Aorta (tissue), 5 donors: ENCODE data around the gene NUTM1. TPM values are rescaled to one million over a fixed set of nuclear protein-coding genes. Genes with fewer than 3 reads are reported as not detected.

ENCODE experiments used
- ATAC-seq: fragments of 200-7000 bp; cut with Tn5 transposase; one replicate; pipeline ENCODE4 v1.9.1; 2022; ENCODE audit warnings: moderate library complexity; ENCODE audit not compliant: low FRiP score
- DNase-seq, 2 donors: peaks; one replicate each; pipeline ENCODE4 v3.0.0-alpha.2; 2020
- H3K27ac ChIP-seq, 2 donors: one replicate each; pipeline ENCODE4 v1.5.1; 2013; ENCODE audit warnings: low read length in 2 of 2, mild to moderate bottlenecking in 2 of 2, moderate library complexity in 2 of 2, control low read depth in 1 of 2, inconsistent platforms in 1 of 2, low read depth in 1 of 2
- H3K27me3 ChIP-seq, 2 donors: one replicate each; pipeline ENCODE4 v1.6.1; 2013; ENCODE audit warnings: control low read depth in 1 of 2, low read length in 1 of 2, mild to moderate bottlenecking in 1 of 2, moderate library complexity in 1 of 2; ENCODE audit not compliant: insufficient read depth in 2 of 2, control insufficient read depth in 1 of 2
- H3K36me3 ChIP-seq, 2 donors: one replicate each; pipeline ENCODE4 v1.6.1; 2013; ENCODE audit warnings: control low read depth in 1 of 2, low read length in 1 of 2, mild to moderate bottlenecking in 1 of 2; ENCODE audit not compliant: insufficient read depth in 2 of 2, control insufficient read depth in 1 of 2
- H3K4me1 ChIP-seq, 2 donors: one replicate each; pipeline ENCODE4 v1.6.1; 2013; ENCODE audit warnings: low read length in 2 of 2, control low read depth in 1 of 2, mild to moderate bottlenecking in 1 of 2, moderate library complexity in 1 of 2; ENCODE audit not compliant: insufficient read depth in 2 of 2, control insufficient read depth in 1 of 2
- H3K4me3 ChIP-seq, 2 donors: one replicate each; pipeline ENCODE4 v1.5.1; 2013; ENCODE audit warnings: low read length in 2 of 2, control low read depth in 1 of 2, mild to moderate bottlenecking in 1 of 2
- H3K9me3 ChIP-seq: one replicate; pipeline ENCODE4 v1.6.1; 2013; ENCODE audit warnings: mild to moderate bottlenecking, low read length; ENCODE audit not compliant: control insufficient read depth
- WGBS, 2 donors: extraction: QIAGEN DNeasy Blood & Tissue Kit; methylation state at CpG; one replicate each; pipeline ENCODE4 v1.1.7; 2013; 5-methylcytosine and 5-hydroxymethylcytosine counted together
- intact Hi-C, 2 donors: fragments of 100-400 bp; cut with DNase I; formaldehyde crosslinking; loops; one replicate each; pipeline versions ENCODE4 v1.14.2 to v1.15.0; 2022
- polyA plus RNA-seq, 2 donors: library from polyadenylated mRNA; stranded (reverse); fragments of 200-250 nt; gene quantifications; one replicate each; pipeline ENCODE4 v1.2.3, GENCODE V29; 2013
- total RNA-seq, 2 donors: library from RNA; stranded (reverse); fragmentation: NEBNext Ultra II Directional; extraction: Animal tissue kit (Norgen Biotek cat#: 25700); gene quantifications; one replicate each; pipeline ENCODE4 v1.2.1, GENCODE V29; 2021
- donor health status: healthy with polysubstance abuse.
- donor health status: Bipolar disorder and iron deficiency.
- donor health status: DM: no; HTN: no; CAD: no.
- donor health status: DM: no; HTN: no; CAD: no.
- donor health status: DM: yes; HTN: yes; CAD: no.

NUTM1 gene
- total and polyA plus RNA-seq, 4 donors: not detected

GRCh38 chr15:34355241-34355640, 12.1 kb downstream of the NUTM1 start:
- intact Hi-C loops: no loop called here
- Histone ChIP-seq H3K4me3 (no peak overlapping the region), H3K27me3 (no peaks in the 10 kb centered on the region), H3K27ac (no peak overlapping the region), H3K4me1 (no peaks in the 10 kb centered on the region), H3K9me3 (no peaks in the 10 kb centered on the region), H3K36me3 (peaks cover 0 to 2% of the 10 kb centered on the region in 2 donors)
- DNase-seq (no peak), ATAC-seq (no peak)
- WGBS, 2 donors: 81 to 92% methylated on average over 9 of the region's 9 CpGs

GRCh38 chr15:34357653-34358052, 14.5 kb downstream of the NUTM1 start:
- no peak overlapping the region for H3K27ac ChIP-seq
- intact Hi-C loops: no loop called here
- 80 to 84% methylated on average over 1 of the region's 1 CpG for WGBS, 2 donors
- no peaks in the 10 kb centered on the region for H3K4me1 ChIP-seq
- DNase-seq (no peak), ATAC-seq (no peak)
- no peaks in the 10 kb centered on the region for H3K9me3 ChIP-seq
- peaks cover 0 to 6% of the 10 kb centered on the region in 2 donors for H3K36me3 ChIP-seq
- no peaks in the 10 kb centered on the region for H3K27me3 ChIP-seq
- H3K4me3 ChIP-seq: no peak overlapping the region

GRCh38 chr15:34358367-34358766, 15.3 kb downstream of the NUTM1 start:
- no peak for ATAC-seq
- intact Hi-C loops: no loop called here
- Histone ChIP-seq H3K27ac (no peak overlapping the region), H3K4me1 (no peaks in the 10 kb centered on the region), H3K27me3 (no peaks in the 10 kb centered on the region), H3K9me3 (no peaks in the 10 kb centered on the region), H3K36me3 (peaks cover 0 to 6% of the 10 kb centered on the region in 2 donors), H3K4me3 (no peak overlapping the region)
- 73 to 75% methylated on average over 3 of the region's 3 CpGs for WGBS, 2 donors
- DNase-seq: no peak

DNA sequence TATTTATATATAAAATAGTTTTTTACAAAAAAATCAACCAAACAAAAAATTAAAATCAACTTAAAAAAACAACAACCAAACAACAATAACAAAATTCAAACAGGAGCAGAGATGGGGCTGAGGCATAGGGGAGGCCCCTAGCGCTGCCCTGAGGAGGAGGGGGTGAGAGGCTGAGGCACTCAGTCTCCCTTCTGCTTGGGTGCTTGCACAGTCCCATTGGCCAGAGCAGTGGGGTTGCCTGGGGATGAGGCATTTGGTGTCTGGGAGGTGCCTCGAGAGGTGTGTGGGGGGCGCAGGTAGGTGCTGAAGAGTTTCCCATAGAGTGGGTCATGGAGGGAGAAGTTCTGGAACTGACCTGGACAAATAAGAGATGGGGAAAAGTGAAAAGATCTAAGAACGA, 15.8 kb downstream of the NUTM1 start:
- Histone ChIP-seq H3K9me3 (no peaks in the 10 kb centered on the region), H3K36me3 (peaks cover 0 to 6% of the 10 kb centered on the region in 2 donors), H3K27me3 (no peaks in the 10 kb centered on the region), H3K4me1 (no peaks in the 10 kb centered on the region), H3K4me3 (no peak overlapping the region), H3K27ac (no peak overlapping the region)
- intact Hi-C loops: no loop called here
- DNase-seq (no peak), ATAC-seq (no peak)
- 95 to 100% methylated on average over 4 of the region's 4 CpGs for WGBS, 2 donors

DNA sequence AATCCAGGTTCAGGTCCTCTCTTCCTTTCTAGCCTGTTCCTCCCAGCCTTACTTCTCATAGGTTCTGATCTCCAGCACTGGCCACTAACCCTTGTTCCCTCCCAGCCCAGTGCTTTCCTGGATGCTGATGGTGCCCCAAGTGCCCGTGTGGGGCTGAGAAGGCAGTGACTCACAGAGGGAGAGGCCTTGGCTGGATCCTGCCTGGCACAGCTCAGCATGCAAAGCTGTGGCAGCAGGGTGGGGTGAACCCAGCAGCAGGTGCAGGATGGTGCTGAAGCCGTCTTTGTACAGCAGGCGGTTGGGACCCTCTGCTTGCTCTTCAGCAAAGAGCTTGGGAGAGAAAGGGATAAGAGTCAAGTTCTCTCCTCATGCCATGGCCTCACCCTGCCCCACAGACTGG, 16.3 kb downstream of the NUTM1 start:
- Histone ChIP-seq H3K27ac (no peak overlapping the region), H3K9me3 (no peaks in the 10 kb centered on the region), H3K4me3 (no peak overlapping the region), H3K27me3 (no peaks in the 10 kb centered on the region), H3K4me1 (no peaks in the 10 kb centered on the region), H3K36me3 (peaks cover 0 to 6% of the 10 kb centered on the region in 2 donors)
- 60 to 63% methylated on average over 3 of the region's 3 CpGs for WGBS, 2 donors
- ATAC-seq (no peak), DNase-seq (no peak)
- intact Hi-C loops: no loop called here

GRCh38 chr15:34360298-34360697, 17.2 kb downstream of the NUTM1 start:
- ATAC-seq: no peak
- no peaks in the 10 kb centered on the region for H3K9me3 ChIP-seq
- no peaks in the 10 kb centered on the region for H3K4me1 ChIP-seq
- H3K27me3 ChIP-seq: no peaks in the 10 kb centered on the region
- intact Hi-C loops: loop anchor here (10.0 kb wide), 1 partner anchor 255 kb away; the partner anchor contains the start of genes EMC7 (in 2 of the 2) and PGBD4 (in 2 of the 2)
- WGBS, 2 donors: 86 to 90% methylated on average over 1 of the region's 1 CpG
- DNase-seq: no peak
- peaks cover 0 to 6% of the 10 kb centered on the region in 2 donors for H3K36me3 ChIP-seq
- no peak overlapping the region for H3K4me3 ChIP-seq
- H3K27ac ChIP-seq: no peak overlapping the region

- Histone ChIP-seq H3K36me3 (peaks cover 0 to 6% of the 10 kb centered on the region in 2 donors), H3K9me3 (no peaks in the 10 kb centered on the region), H3K4me3 (no peak overlapping the region), H3K4me1 (no peaks in the 10 kb centered on the region), H3K27me3 (no peaks in the 10 kb centered on the region), H3K27ac (no peak overlapping the region)
- intact Hi-C loops: loop anchor here (10.0 kb wide), 1 partner anchor 256 kb away; the partner anchor contains the start of genes EMC7 (in 2 of the 2) and PGBD4 (in 2 of the 2)
- DNase-seq (no peak), ATAC-seq (no peak)
- 66 to 80% methylated on average over 7 of the region's 7 CpGs for WGBS, 2 donors
Measured at GRCh38 chr15:34361278-34361677, 18.2 kb downstream of the NUTM1 start.

- Histone ChIP-seq H3K4me3 (no peak overlapping the region), H3K27ac (no peak overlapping the region), H3K36me3 (peaks cover 0 to 6% of the 10 kb centered on the region in 2 donors), H3K27me3 (no peaks in the 10 kb centered on the region), H3K9me3 (no peaks in the 10 kb centered on the region), H3K4me1 (no peaks in the 10 kb centered on the region)
- intact Hi-C loops: loop anchor here (10.0 kb wide), 1 partner anchor 257 kb away; the partner anchor contains the start of genes EMC7 (in 2 of the 2) and PGBD4 (in 2 of the 2)
- DNase-seq: no peak
- no peak for ATAC-seq
- WGBS, 2 donors: 84 to 85% methylated on average over 10 of the region's 10 CpGs
Measured at GRCh38 chr15:34362047-34362773, 19.1 kb downstream of the NUTM1 start.

GRCh38 chr15:34364041-34364440, 20.9 kb downstream of the NUTM1 start:
- Histone ChIP-seq H3K36me3 (peaks cover 0 to 6% of the 10 kb centered on the region in 2 donors), H3K27me3 (no peaks in the 10 kb centered on the region), H3K4me3 (no peak overlapping the region), H3K9me3 (no peaks in the 10 kb centered on the region), H3K27ac (no peak overlapping the region), H3K4me1 (no peaks in the 10 kb centered on the region)
- no peak for ATAC-seq
- WGBS, 2 donors: 94% methylated on average over 8 of the region's 8 CpGs
- DNase-seq: no peak
- intact Hi-C loops: loop anchor here (10.0 kb wide), 1 partner anchor 259 kb away; the partner anchor contains the start of genes EMC7 (in 2 of the 2) and PGBD4 (in 2 of the 2)
